NCI-H146 treated with DMSO at 0.1 percent for 48 hours (cell line): ENCODE measurements around the gene FAT2.
A peak's percentile ranks its signal among the peaks of the same experiment; 100 is the strongest.
"Not testable (repeated sequence)": the region's sequence is repeated elsewhere in the genome, so short reads cannot be mapped to it uniquely, and the experiment has no call there.

ENCODE experiments used
- DNase-seq: peaks from one replicate; lab custom pipeline; 2025; ENCODE audit not compliant: unreplicated experiment; lab: John Stamatoyannopoulos, UW

The FAT2 gene

GRCh38 chr5:151581812-151582583 is 9.1 kb downstream of the FAT2 start:
- no peak for DNase-seq

DNA sequence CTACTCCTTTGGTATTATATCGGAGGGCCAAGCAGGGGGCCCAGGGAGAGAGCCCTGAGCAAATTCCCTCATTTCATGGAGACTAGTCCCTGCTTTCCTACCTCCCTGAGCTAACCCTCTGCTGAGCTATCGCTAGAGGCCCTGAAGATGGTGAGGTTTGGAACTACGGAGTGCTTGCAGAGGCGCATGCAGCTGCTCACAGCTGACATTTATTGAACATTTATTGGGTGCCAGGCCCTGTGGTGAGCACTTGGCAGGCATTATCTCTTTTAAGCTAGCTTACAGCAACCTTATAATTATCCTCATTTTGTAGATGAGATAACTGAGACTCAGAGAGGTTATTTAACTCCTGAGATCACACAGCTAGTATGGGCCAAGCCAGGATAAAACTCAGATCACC is 9.8 kb downstream of the FAT2 start:
- no peak for DNase-seq

DNA sequence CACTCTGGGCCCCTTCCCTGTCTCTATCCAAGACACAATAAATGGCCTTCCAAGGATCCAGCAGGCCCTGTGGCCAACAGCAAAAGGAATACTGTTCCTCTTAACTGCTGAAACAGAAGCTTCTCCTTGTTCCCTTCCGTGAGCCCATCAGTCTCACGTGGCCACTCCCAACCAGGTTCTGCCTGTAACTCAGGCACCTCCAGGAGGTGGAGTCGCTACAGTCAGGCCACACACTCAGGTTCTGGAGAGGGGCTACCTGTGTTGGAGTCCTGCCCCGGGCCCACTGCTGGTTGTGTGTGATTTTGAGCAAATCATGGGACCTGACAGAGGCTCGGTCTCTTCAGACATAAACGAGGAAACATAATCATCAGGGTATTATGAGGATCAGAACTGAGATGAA is 10.3 kb downstream of the FAT2 start:
- no peak for DNase-seq

DNA sequence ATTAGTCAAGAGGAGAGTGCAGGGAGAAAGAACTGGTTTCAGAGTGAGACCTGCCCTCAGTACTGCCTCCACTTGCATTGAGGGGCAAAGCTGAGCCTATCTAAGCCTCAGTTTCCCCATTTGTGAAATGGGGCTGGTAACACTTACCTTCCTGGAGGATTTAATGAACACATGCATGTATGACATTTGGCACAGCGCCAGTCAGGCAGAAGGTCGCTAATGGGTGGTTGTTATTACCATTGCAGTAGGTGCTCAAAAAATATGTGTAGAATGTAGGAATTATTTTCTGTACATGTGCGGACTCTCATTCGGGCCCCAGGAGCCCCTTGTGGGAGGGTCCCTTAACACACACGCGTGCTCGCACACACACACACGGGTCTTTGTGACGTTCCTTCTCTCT is 10.9 kb downstream of the FAT2 start:
- DNase-seq = no peak

- DNase-seq = not testable (repeated sequence)
These were observed 12.0 kb downstream of the FAT2 start for GRCh38 chr5:151579146-151579545.

GRCh38 chr5:151578326-151579025 is 12.7 kb downstream of the FAT2 start:
- no peak for DNase-seq

GRCh38 chr5:151577566-151577965 is 13.6 kb downstream of the FAT2 start:
- no peak for DNase-seq

GRCh38 chr5:151574444-151574996 is 16.6 kb downstream of the FAT2 start:
- DNase-seq = no peak

DNA sequence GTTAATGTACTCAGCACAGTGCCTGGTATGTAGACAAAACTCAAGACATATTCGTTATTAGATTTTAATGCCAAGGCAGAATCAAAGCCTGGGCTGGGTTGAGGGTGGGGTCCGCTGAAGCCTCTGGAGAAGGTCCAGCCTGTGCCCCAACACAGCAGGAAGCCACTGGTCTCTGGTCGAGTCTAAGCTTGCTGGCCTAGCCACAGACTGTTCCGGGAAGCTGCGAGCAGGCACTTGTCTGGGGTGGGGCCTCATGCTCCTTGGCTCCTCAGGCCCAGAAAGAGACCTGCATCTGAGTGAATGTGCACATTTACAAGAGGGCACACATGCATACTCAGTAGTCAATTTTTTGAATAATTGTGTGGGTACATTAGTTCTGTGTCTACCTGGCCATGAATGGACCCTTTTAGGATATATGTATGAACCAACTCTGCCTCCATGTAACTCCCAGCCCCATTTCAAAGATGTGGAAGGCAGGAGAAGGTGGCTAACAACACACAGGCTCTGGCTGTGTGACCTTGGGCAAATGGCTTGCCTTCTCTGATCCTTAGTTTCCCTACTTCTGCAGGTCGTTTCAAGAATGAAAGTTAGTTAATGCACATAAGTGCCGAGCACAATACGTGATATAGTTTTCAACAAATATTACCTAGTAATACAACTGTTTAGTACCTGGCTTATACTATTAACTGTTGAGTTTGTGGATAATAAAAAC is 18.3 kb downstream of the FAT2 start:
- no peak for DNase-seq

DNA sequence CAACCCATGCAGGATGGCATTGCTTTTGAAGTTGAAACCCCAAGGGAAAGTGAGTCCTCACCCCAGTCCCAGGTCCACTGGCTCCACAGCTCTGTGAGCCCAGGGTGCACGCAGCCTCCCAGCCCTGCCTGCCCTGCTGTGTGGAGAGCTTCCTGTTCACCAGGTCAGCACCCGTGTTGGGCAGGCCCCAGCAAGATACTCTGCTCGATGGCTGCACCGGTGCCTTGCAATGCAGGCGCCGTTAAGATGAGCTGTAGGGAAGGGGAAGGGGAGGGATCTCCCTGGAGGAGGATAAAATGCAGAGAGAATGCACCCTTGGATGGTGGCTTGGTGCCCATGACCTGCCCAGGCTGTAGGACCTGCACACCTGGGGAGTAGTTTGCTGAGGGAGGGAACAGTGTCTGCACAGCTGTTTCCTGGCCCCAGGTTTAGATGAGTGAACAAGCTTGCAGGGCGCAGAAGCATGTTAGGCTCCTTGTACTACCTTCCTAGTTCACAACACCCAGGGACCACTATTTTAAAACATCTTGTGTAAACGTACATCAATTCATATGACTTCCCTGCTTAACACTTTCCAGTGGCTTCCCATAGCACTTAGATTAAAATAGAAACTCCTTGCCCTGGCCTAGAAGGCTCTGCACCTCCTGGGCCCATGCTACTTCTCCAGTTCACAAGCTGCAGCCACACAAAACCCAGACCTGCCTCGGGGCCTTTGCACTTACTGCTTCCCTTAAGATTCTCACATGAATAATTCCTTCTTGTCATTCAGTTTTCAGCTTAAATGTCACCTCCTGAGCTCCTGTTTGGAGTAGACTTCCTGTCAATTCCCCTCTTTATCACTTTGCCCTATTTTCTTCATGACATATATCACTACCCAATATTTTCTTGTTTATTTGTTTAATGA is 19.6 kb downstream of the FAT2 start:
- DNase-seq = no peak

DNA sequence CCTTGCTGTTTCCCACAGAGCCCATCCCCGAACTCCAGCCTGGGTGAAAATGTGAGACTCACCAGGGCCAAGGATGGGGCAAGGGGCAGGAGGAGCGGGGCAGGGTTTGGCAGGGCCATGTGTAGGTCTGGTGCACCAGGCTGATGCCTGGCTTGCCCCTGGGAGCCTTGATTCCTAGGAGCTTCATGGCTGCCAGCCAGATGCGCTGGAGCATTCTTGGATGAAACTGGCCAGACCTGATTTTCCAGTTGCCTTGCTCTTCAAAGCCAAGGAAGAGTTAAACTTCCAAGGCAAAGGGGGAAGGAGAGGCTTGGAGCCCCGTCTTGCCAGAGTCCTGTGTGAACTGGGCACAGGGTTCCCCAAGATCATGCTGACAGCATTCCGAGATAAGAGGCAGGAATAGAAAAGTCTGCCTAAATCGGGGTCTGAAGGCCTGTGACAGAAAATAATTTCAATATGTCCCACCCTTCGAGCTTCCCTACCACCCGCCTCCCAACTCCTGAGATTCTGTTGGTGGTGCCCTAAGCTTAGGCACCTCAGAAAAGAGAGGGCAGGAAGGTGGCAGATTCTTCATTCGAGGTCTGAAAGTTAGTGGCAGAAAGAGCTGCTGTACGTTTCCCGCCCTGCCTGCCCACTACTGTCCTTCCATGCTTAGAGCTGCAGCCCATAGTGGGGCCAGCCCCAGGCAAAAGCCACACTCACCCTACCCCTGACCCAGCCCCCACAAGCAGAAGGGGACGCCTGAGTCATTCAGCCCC is 20.4 kb downstream of the FAT2 start:
- DNase-seq = no peak

GRCh38 chr5:151570058-151570457 is 21.1 kb downstream of the FAT2 start:
- DNase-seq = no peak

GRCh38 chr5:151569132-151570046 is 21.7 kb downstream of the FAT2 start:
- DNase-seq = no peak

DNA sequence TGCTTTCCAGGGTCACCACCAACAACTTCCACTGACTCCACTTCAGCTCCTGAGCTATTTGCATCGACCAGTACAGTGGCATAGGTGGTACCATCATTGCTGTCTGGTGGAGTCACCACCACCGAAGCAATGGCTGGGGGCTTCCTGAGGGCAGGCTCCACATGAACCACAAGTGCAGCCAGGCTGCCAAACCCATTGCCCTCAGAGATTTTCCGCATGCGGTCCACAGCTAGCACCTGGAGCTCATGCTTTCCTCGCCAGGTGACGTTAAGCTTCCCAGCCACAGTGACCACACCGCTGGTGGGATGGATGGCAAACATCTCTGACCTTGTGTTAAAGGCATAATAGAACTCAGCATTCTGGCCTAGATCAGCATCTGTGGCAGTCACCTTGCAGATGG is 23.1 kb downstream of the FAT2 start:
- DNase-seq = no peak

DNA sequence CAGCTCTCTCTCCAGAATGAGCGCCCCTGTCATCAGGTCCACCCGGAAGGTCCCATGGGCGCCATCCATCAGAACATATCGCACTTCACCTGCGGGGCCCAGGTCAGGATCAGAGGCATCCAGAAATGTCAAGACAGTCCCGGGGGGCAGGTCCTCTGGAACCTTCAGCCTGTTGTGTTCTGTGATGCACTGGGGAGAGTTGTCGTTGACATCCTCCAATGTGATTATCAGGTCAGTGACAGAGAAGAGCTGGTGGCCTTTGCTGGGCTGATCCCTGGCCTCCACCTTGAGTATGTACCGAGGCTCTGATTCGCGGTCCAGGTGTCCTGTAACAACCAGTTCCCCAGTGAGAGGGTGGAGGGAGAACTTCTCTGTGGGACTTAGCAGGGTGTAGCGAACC is 25.2 kb downstream of the FAT2 start:
- no peak for DNase-seq

DNA sequence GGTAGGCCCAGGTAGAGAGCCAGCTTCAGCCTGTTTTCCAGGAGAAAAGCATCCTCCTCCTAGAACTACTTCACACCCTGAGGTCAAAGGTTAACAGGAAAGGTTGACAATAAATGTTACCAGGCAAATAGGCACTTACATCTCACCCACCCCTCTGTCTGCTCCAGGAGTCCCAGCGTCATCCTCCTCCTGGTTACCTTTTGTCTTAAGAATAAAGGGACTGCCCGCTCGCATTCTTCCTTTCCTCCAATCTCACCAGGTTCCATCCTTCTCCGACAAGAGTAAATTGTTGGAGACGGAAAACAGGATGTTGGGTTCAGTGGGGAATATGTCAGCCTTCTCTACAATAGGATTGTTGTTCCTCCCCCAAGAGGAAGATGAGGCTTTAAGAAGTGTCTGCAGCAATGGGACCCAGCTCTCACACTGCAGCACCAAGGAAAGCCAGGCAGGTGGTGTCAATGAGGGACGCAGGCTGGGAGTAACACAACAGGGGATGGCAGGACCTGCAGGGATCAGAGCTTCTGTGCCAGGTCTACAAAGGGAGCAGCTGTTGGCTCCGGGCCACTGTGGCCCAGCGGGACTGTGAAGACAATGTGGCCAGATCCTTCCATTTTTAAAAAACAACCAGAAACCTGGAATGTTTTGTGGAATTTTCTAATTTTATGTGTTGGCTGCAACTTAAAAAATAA is 29.0 kb downstream of the FAT2 start:
- peak; percentile 33 for DNase-seq

- DNase-seq = no peak
These were observed 33.2 kb downstream of the FAT2 start for GRCh38 chr5:151557951-151558350.

DNA sequence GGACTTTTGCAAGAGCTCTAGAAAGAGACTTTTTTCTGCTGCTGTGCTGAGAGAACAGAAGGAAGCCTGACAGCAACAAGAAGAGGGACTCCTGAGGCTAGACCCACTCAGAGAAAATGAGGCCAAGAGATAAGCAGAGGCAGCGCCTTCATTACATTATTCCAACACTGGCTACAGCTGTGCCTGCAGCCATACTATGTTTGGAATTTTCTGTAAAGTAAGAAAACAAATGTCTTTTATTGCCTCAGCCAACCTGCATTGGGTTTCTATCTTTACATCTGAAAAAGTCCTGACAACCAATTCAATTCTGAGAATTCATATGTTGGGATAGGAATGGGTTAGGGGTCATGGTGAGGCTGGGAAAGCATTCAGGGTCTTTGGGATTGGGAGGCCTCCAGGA is 33.7 kb downstream of the FAT2 start:
- no peak for DNase-seq
